IMR-90 (cell line): ENCODE results near the gene PTRHD1. TPM values are rescaled to one million over a fixed set of nuclear protein-coding genes. Genes with fewer than 3 reads are reported as not detected.

ENCODE experiments used
- ATAC-seq: fragments of 200-7000 bp; cut with Tn5 transposase; 2 replicates; pipeline ENCODE4 v1.9.1; 2020; ENCODE audit warnings: low read depth, mild to moderate bottlenecking, moderate library complexity
- BruUV-seq: library from RNA; stranded (reverse); fragments of 400-500 nt; replicated peaks from 2 replicates; lab custom pipeline; 2021; lab: Mats Ljungman, UMichigan
- CTCF ChIA-PET: fragments of 300-600 bp; formaldehyde crosslinking; extraction: SDS; loops from one replicate; lab custom pipeline; 2021; ENCODE audit warnings: antibody characterized with exemption; lab: Yijun Ruan, JAX
- POLR2A ChIA-PET: fragments of 300-600 bp; sonication (Branson Sonifier 250); formaldehyde crosslinking; loops from one replicate; lab custom pipeline; 2022; ENCODE audit warnings: antibody characterized with exemption; ENCODE audit not compliant: unreplicated experiment; lab: Charles Lee
- DNase-seq: peaks from one replicate; pipeline ENCODE4 v3.0.0; 2013
- H2AFZ ChIP-seq: replicated peaks from 2 replicates; pipeline ENCODE3; 2013; ENCODE audit warnings: low read length, mild to moderate bottlenecking; ENCODE audit not compliant: poor library complexity
- H2AK5ac ChIP-seq: 2 replicates; pipeline ENCODE4 v1.6.1; 2013; ENCODE audit warnings: low read depth, low read length, inconsistent platforms
- H2AK9ac ChIP-seq: replicated peaks from 2 replicates; pipeline ENCODE3; 2013; ENCODE audit warnings: mild to moderate bottlenecking, low read depth, low read length, moderate library complexity; ENCODE audit not compliant: poor library complexity
- H2BK120ac ChIP-seq: 2 replicates; pipeline ENCODE4 v1.6.1; 2013; ENCODE audit warnings: low read depth, low read length, inconsistent platforms
- H2BK15ac ChIP-seq: 3 replicates; pipeline ENCODE4 v1.6.1; 2013; ENCODE audit warnings: low read depth, low read length, inconsistent platforms
- H2BK20ac ChIP-seq: 2 replicates; pipeline ENCODE4 v1.6.1; 2013; ENCODE audit warnings: low read depth, mild to moderate bottlenecking, inconsistent platforms, low read length, moderate library complexity
- H2BK5ac ChIP-seq: 2 replicates; pipeline ENCODE4 v1.6.1; 2013; ENCODE audit warnings: mild to moderate bottlenecking, low read depth, low read length, inconsistent platforms; ENCODE audit not compliant: poor library complexity, severe bottlenecking
- H3K14ac ChIP-seq: replicated peaks from 2 replicates; pipeline ENCODE4 v1.6.1; 2013; ENCODE audit warnings: low read depth, low read length, inconsistent platforms
- H3K18ac ChIP-seq: 2 replicates; pipeline ENCODE4 v1.6.1; 2013; ENCODE audit warnings: low read depth, low read length, control low read depth
- H3K23ac ChIP-seq: 2 replicates; pipeline ENCODE4 v1.6.1; 2013; ENCODE audit warnings: low read depth, low read length, inconsistent platforms
- H3K27ac ChIP-seq: 2 replicates; pipeline ENCODE4 v1.5.1; 2013; ENCODE audit warnings: mild to moderate bottlenecking, control low read depth, low read length; ENCODE audit not compliant: insufficient read depth
- H3K27me3 ChIP-seq: 2 replicates; pipeline ENCODE4 v1.6.1; 2013; ENCODE audit warnings: low read length; ENCODE audit not compliant: control insufficient read depth, insufficient read depth
- H3K36me3 ChIP-seq: 2 replicates; pipeline ENCODE4 v1.6.1; 2013; ENCODE audit warnings: low read length, mixed read lengths; ENCODE audit not compliant: control insufficient read depth, insufficient read depth
- H3K4ac ChIP-seq: 2 replicates; pipeline ENCODE4 v1.6.1; 2013; ENCODE audit warnings: low read depth, low read length, inconsistent platforms
- H3K4me1 ChIP-seq: 2 replicates; pipeline ENCODE4 v1.6.1; 2013; ENCODE audit warnings: low read length, mixed read lengths; ENCODE audit not compliant: control insufficient read depth, insufficient read depth
- H3K4me2 ChIP-seq: 2 replicates; pipeline ENCODE4 v1.6.1; 2013; ENCODE audit warnings: low read depth, mild to moderate bottlenecking, control low read depth, low read length, moderate library complexity
- H3K4me3 ChIP-seq: 2 replicates; pipeline ENCODE4 v1.5.1; 2013; ENCODE audit warnings: low read depth, mild to moderate bottlenecking, control low read depth, low read length, moderate library complexity; ENCODE audit not compliant: insufficient read depth
- H3K56ac ChIP-seq: 2 replicates; pipeline ENCODE4 v1.6.1; 2013; ENCODE audit warnings: low read length, inconsistent platforms; ENCODE audit not compliant: insufficient read depth; ENCODE audit errors: extremely low read depth
- H3K79me1 ChIP-seq, 2 experiments: 2 replicates each; pipeline ENCODE4 v1.6.1; 2013; ENCODE audit warnings: low read length in 2 of 2, inconsistent platforms in 1 of 2, low read depth in 1 of 2
- H3K9ac ChIP-seq: 2 replicates; pipeline ENCODE4 v1.6.1; 2013; ENCODE audit warnings: low read depth, low read length, control low read depth
- H3K9me1 ChIP-seq: 2 replicates; pipeline ENCODE4 v1.6.1; 2013; ENCODE audit warnings: low read length, inconsistent platforms; ENCODE audit not compliant: insufficient read depth
- H3K9me3 ChIP-seq: 2 replicates; pipeline ENCODE4 v1.6.1; 2013; ENCODE audit warnings: low read length; ENCODE audit not compliant: control insufficient read depth, insufficient read depth
- H4K20me1 ChIP-seq: 2 replicates; pipeline ENCODE4 v1.6.1; 2013; ENCODE audit warnings: low read length, inconsistent platforms; ENCODE audit not compliant: insufficient read depth
- H4K5ac ChIP-seq: 2 replicates; pipeline ENCODE4 v1.6.1; 2013; ENCODE audit warnings: mild to moderate bottlenecking, low read depth, low read length, control low read depth
- H4K8ac ChIP-seq, 2 experiments: 2 replicates each; pipeline ENCODE4 v1.6.1; 2013; ENCODE audit warnings: low read depth in 2 of 2, low read length in 2 of 2, control low read depth in 1 of 2, inconsistent platforms in 1 of 2
- H4K91ac ChIP-seq: 2 replicates; pipeline ENCODE4 v1.6.1; 2013; ENCODE audit warnings: low read depth, low read length, inconsistent platforms; ENCODE audit not compliant: insufficient read depth
- MAZ ChIP-seq: IDR thresholded peaks from 2 replicates; pipeline ENCODE4 v1.6.1; 2012; ENCODE audit warnings: low read depth, mild to moderate bottlenecking, low read length, improper control_type of control experiment, moderate library complexity, borderline replicate concordance
- RFX5 ChIP-seq: IDR thresholded peaks from 2 replicates; pipeline ENCODE4 v1.8.0; 2012; ENCODE audit warnings: low read depth, mild to moderate bottlenecking, low read length, moderate library complexity
- WGBS, 2 experiments: methylation state at CpG; one replicate each; pipeline versions ENCODE4 v1.1.5 to v1.1.7; 2013; ENCODE audit warnings: missing lambda C conversion rate in 2 of 2; ENCODE audit not compliant: insufficient read length in 1 of 2; ENCODE audit errors: extremely low coverage in 2 of 2; 5-methylcytosine and 5-hydroxymethylcytosine counted together
- dilution Hi-C: fragments of 300-500 bp; cut with HindIII; formaldehyde crosslinking; loops from one replicate; pipeline ENCODE4 v1.14.3; 2018; ENCODE audit warnings: low sequenced_read_pairs; ENCODE audit not compliant: unreplicated experiment
- in situ Hi-C: fragments of 300-500 bp; cut with MboI; formaldehyde crosslinking; loops from 3 replicates; pipeline ENCODE4 v1.14.3; 2019; ENCODE audit warnings: low sequenced_read_pairs, inconsistent platforms, mixed read lengths
- intact Hi-C: fragments of 100-400 bp; cut with micrococcal nuclease; formaldehyde crosslinking; loops from 2 replicates; pipeline ENCODE4 v1.10.0; 2022
- polyA plus RNA-seq, 3 experiments: library from polyadenylated mRNA; depleted of rRNA; stranded (reverse); fragments of >200 nt; gene quantifications; 2 replicates each; pipeline ENCODE4 v1.2.3, GENCODE V29; 2012; ENCODE audit warnings: low replicate concordance in 1 of 3
- total RNA-seq: library from RNA; depleted of rRNA; stranded (reverse); fragments of >200 nt; gene quantifications from 2 replicates; pipeline ENCODE4 v1.2.3, GENCODE V29; 2012
- TF ChIP-seq, protein P1 (sequence below): conservative IDR thresholded peaks from 2 replicates; pipeline ENCODE4 v1.5.1; 2012; ENCODE audit warnings: mild to moderate bottlenecking, low read depth, low read length, improper control_type of control experiment

The PTRHD1 gene
- total and polyA plus RNA-seq, 2 of the 4 experiments (the other 2 are of a cell fraction): 11.7 to 30.9 TPM

DNA sequence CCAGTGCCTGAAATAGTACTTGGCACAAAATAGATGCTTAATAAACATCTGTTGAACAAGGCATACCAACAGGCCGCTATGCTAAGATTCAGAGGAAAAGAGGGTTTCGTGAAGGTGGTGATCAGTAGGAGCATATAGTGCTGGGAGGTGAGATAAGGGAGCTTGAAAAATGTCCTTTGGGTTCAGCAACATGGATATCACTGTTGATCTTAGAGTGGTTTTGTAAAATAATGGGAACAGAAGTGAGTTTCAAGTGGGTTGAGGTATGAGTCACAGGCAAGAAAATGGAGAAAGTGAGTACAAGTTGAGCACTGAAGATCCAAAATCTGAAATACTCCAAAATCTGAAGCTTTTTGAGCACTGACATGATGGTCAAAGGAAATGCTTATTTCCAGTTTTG, 4.5 kb upstream of the PTRHD1 start:
- 100% methylated on average over 1 of the region's 2 CpGs; no CpG with 5 or more reads in 1 of the 2 experiments for WGBS, 2 experiments
- Histone ChIP-seq H4K5ac (no peak overlapping the region), H3K18ac (no peak overlapping the region), H3K4me1 (peaks cover 2% of the 10 kb centered on the region), H4K8ac (no peak overlapping the region), H2BK120ac (no peak overlapping the region), H3K4ac (no peak overlapping the region), H3K9ac (no peak overlapping the region), H3K27ac (no peak overlapping the region), H3K56ac (no peak overlapping the region), H4K20me1 (no peaks in the 10 kb centered on the region), H2AK9ac (no peak overlapping the region), H3K23ac (no peak overlapping the region), H3K9me1 (peaks cover 9% of the 10 kb centered on the region), H2BK15ac (no peak overlapping the region), H3K79me1 (peaks cover 28 to 43% of the 10 kb centered on the region in 2 experiments), H3K14ac (no peak overlapping the region), H4K91ac (no peak overlapping the region), H2BK20ac (no peak overlapping the region), H2AFZ (no peak overlapping the region), H3K4me2 (no peak overlapping the region), H2BK5ac (no peak overlapping the region), H3K36me3 (peaks cover 6% of the 10 kb centered on the region), H3K4me3 (no peak overlapping the region), H3K27me3 (no peaks in the 10 kb centered on the region), H2AK5ac (no peak overlapping the region), H3K9me3 (no peaks in the 10 kb centered on the region)
- intact Hi-C loops: no loop called here
- no peak for DNase-seq
- in situ Hi-C loops: no loop called here
- TF ChIP-seq RFX5: no peak
- TF ChIP-seq, protein P1, sequence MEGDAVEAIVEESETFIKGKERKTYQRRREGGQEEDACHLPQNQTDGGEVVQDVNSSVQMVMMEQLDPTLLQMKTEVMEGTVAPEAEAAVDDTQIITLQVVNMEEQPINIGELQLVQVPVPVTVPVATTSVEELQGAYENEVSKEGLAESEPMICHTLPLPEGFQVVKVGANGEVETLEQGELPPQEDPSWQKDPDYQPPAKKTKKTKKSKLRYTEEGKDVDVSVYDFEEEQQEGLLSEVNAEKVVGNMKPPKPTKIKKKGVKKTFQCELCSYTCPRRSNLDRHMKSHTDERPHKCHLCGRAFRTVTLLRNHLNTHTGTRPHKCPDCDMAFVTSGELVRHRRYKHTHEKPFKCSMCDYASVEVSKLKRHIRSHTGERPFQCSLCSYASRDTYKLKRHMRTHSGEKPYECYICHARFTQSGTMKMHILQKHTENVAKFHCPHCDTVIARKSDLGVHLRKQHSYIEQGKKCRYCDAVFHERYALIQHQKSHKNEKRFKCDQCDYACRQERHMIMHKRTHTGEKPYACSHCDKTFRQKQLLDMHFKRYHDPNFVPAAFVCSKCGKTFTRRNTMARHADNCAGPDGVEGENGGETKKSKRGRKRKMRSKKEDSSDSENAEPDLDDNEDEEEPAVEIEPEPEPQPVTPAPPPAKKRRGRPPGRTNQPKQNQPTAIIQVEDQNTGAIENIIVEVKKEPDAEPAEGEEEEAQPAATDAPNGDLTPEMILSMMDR: no peak
- TF ChIP-seq MAZ: no peak
- ChIA-PET POLR2A (no interaction called here), CTCF (interaction anchor here (0.8 kb wide), 1 partner anchor 11 kb away, joined by 3 read pairs; no protein-coding TSS in a partner anchor)
- dilution Hi-C loops: no loop called here
- ATAC-seq: no peak
- no TSS peak for BruUV-seq
